Kidney (tissue), 14 donors: Measurements from ENCODE around the gene TNFRSF17. TPM values are rescaled to one million over a fixed set of nuclear protein-coding genes. Genes with fewer than 3 reads are reported as not detected.

Source experiments
- DNase-seq, 5 donors: peaks; one replicate each; pipeline ENCODE4 v3.0.0-alpha.2; 2013 to 2020
- FAIRE-seq: peaks from 2 replicates; lab custom pipeline; 2012; peaks lifted over from hg19 to GRCh38; lab: Jason Lieb, UNC
- H3K27ac ChIP-seq, 2 donors: one replicate each; pipeline ENCODE4 v1.7.0; 2013; ENCODE audit warnings: low read depth in 2 of 2, low read length in 2 of 2, inconsistent platforms in 1 of 2
- H3K27me3 ChIP-seq: one replicate; pipeline ENCODE4 v1.7.1; 2013; ENCODE audit warnings: low read length, inconsistent platforms; ENCODE audit not compliant: control insufficient read depth, insufficient read depth
- H3K36me3 ChIP-seq, 3 donors: one replicate each; pipeline versions ENCODE4 v1.7.0 to v1.7.1; 2013; ENCODE audit warnings: low read length in 3 of 3, control low read depth in 1 of 3, inconsistent platforms in 1 of 3; ENCODE audit not compliant: insufficient read depth in 3 of 3, control insufficient read depth in 2 of 3
- H3K4me1 ChIP-seq, 3 donors: one replicate each; pipeline versions ENCODE4 v1.7.0 to v1.7.1; 2013; ENCODE audit warnings: low read length in 3 of 3, inconsistent platforms in 1 of 3, low read depth in 1 of 3; ENCODE audit not compliant: control insufficient read depth in 2 of 3, insufficient read depth in 2 of 3
- H3K4me3 ChIP-seq, 3 donors: one replicate each; pipeline versions ENCODE4 v1.7.0 to v1.8.1; 2013; ENCODE audit warnings: low read length in 3 of 3, control low read depth in 1 of 3, inconsistent platforms in 1 of 3
- H3K9ac ChIP-seq, 3 donors: one replicate each; pipeline versions ENCODE4 v1.7.0 to v1.7.1; 2013; ENCODE audit warnings: low read length in 3 of 3, control low read depth in 1 of 3, inconsistent platforms in 1 of 3
- H3K9me3 ChIP-seq, 3 donors: one replicate each; pipeline versions ENCODE4 v1.7.0 to v1.7.1; 2013; ENCODE audit warnings: low read length in 3 of 3, control low read depth in 1 of 3, inconsistent platforms in 1 of 3; ENCODE audit not compliant: control insufficient read depth in 2 of 3, insufficient read depth in 1 of 3
- CTCF ChIP-seq: IDR thresholded peaks from 3 replicates; pipeline ENCODE4 v1.5.1; 2012; ENCODE audit warnings: mild to moderate bottlenecking, moderate library complexity, borderline replicate concordance; ENCODE audit not compliant: insufficient read depth; ENCODE audit errors: extremely low read depth
- intact Hi-C: fragments of 100-400 bp; cut with DNase I; formaldehyde crosslinking; loops from one replicate; pipeline ENCODE4 v1.11.1; 2022
- polyA plus RNA-seq: library from polyadenylated mRNA; stranded (reverse); fragments of 350-450 nt; fragmentation: Illumina TruSeq; extraction: RNeasy Lipid Tissue Mini Kit (QIAGEN cat#74804); gene quantifications from one replicate; pipeline ENCODE4 v1.2.3, GENCODE V29; 2014; ENCODE audit warnings: low read depth, low replicate concordance; ENCODE audit not compliant: insufficient read depth
- total RNA-seq: library from RNA; stranded (reverse); fragmentation: NEBNext Ultra II Directional; extraction: Animal tissue kit (Norgen Biotek cat#: 25700); gene quantifications from one replicate; pipeline ENCODE4 v1.2.1, GENCODE V29; 2021
- donor health status: control.
- donor health status: control.
- donor health status: control.
- donor health status: control.
- donor health status: control.
- donor health status: DM: yes; HTN: yes; CAD: no.
- donor health status: Normal renal cell carcinoma (clear cell type).

The TNFRSF17 gene
- total and polyA plus RNA-seq, 2 donors from 2014 or later: 3.0 TPM; not detected in 1

- no peaks in the 10 kb centered on the region for H3K27me3 ChIP-seq
- H3K9me3 ChIP-seq: no peaks in the 10 kb centered on the region
- peaks cover 0 to 2% (median 2%) of the 10 kb centered on the region in 3 donors for H3K4me1 ChIP-seq
- intact Hi-C loops: no loop called here
- FAIRE-seq: no peak
- H3K9ac ChIP-seq: no peak overlapping the region
- no peak overlapping the region for H3K27ac ChIP-seq
- no peaks in the 10 kb centered on the region for H3K36me3 ChIP-seq
- no peak overlapping the region for H3K4me3 ChIP-seq
- no peak for TF ChIP-seq CTCF
- DNase-seq: no peak
Measured at GRCh38 chr16:12016291-12016947, 51.4 kb downstream of the TNFRSF17 start.

- no peak for DNase-seq
- TF ChIP-seq CTCF: no peak
- intact Hi-C loops: no loop called here
- Histone ChIP-seq H3K9ac (no peak overlapping the region), H3K4me3 (no peak overlapping the region), H3K27me3 (no peaks in the 10 kb centered on the region), H3K4me1 (peaks cover 0 to 4% (median 3%) of the 10 kb centered on the region in 3 donors), H3K9me3 (no peaks in the 10 kb centered on the region), H3K36me3 (no peaks in the 10 kb centered on the region), H3K27ac (no peak overlapping the region)
- FAIRE-seq: no peak
Measured at GRCh38 chr16:12017558-12017957, 52.5 kb downstream of the TNFRSF17 start.

Other genes with a start within 250 kb of the TNFRSF17 start
- gene TXNDC11, start 222.4 kb upstream of the TNFRSF17 start, total RNA-seq: 60.8 TPM
- gene TXNDC11, start 222.4 kb upstream of the TNFRSF17 start, polyA plus RNA-seq: 70.9 TPM
- gene ZC3H7A, start 168.0 kb upstream of the TNFRSF17 start, total RNA-seq: 59.5 TPM
- gene ZC3H7A, start 168.0 kb upstream of the TNFRSF17 start, polyA plus RNA-seq: 23.8 TPM
- gene RSL1D1, start 113.7 kb upstream of the TNFRSF17 start, total RNA-seq: 101 TPM
- gene RSL1D1, start 113.7 kb upstream of the TNFRSF17 start, polyA plus RNA-seq: 55.5 TPM
- gene GSPT1, start 49.3 kb upstream of the TNFRSF17 start, total RNA-seq: 99.0 TPM
- 48.3 TPM for gene GSPT1, start 49.3 kb upstream of the TNFRSF17 start, polyA plus RNA-seq
- gene NPIPB2, start 23.2 kb upstream of the TNFRSF17 start, total RNA-seq: 12.4 TPM
- gene NPIPB2, start 23.2 kb upstream of the TNFRSF17 start, polyA plus RNA-seq: 4.9 TPM
- gene SNX29, start 11.5 kb downstream of the TNFRSF17 start, total RNA-seq: 107 TPM
- 14.3 TPM for gene SNX29, start 11.5 kb downstream of the TNFRSF17 start, polyA plus RNA-seq